Amygdala (tissue), 56 donors: Measurements from ENCODE around the gene CLEC12A.
A peak's percentile ranks its signal among the peaks of the same experiment; 100 is the strongest.
"Not testable (repeated sequence)": the region's sequence is repeated elsewhere in the genome, so short reads cannot be mapped to it uniquely, and the experiment has no call there.

Experiments used
- DNase-seq, 56 donors: peaks; one replicate each; lab custom pipeline; 2025; lab: John Stamatoyannopoulos, UW

Gene CLEC12A

GRCh38 chr12:9971181-9971580, at the start of gene CLEC12A:
CLEC12A (plus strand) TSS chr12:9971409; CDS start chr12:9971597, 188 bp downstream.
- DNase-seq: no peak

- no peak for DNase-seq
Observed at GRCh38 chr12:9922429-9922828, 48.8 kb upstream of the CLEC12A start.

- DNase-seq: peak in 2 of 56 donors; percentile 2 to 5
Observed at GRCh38 chr12:9925705-9926393, 45.4 kb upstream of the CLEC12A start.

GRCh38 chr12:9926876-9927275, 44.3 kb upstream of the CLEC12A start:
- no peak for DNase-seq

- no peak for DNase-seq
Observed at GRCh38 chr12:9928607-9929006, 42.6 kb upstream of the CLEC12A start.

GRCh38 chr12:9931245-9931644, 40.0 kb upstream of the CLEC12A start:
- no peak for DNase-seq

GRCh38 chr12:9932270-9932669, 38.9 kb upstream of the CLEC12A start, which contains the start of gene CLEC2A:
CLEC2A (minus strand) TSS chr12:9932370; CDS start chr12:9932329, 41 bp downstream.
- DNase-seq: no peak

GRCh38 chr12:9933958-9934357, 37.3 kb upstream of the CLEC12A start:
- no peak for DNase-seq

GRCh38 chr12:9935026-9935425, 36.2 kb upstream of the CLEC12A start:
- DNase-seq: no peak

- DNase-seq: no peak
Observed at GRCh38 chr12:9936591-9936990, 34.6 kb upstream of the CLEC12A start.

GRCh38 chr12:9940375-9940774, 30.8 kb upstream of the CLEC12A start:
- no peak for DNase-seq

- DNase-seq: no peak
Observed at GRCh38 chr12:9941838-9942237, 29.4 kb upstream of the CLEC12A start.

- peak in 16 of 56 donors; percentile 2 to 58 (median 22) for DNase-seq
Observed at GRCh38 chr12:9943240-9943639, 28.0 kb upstream of the CLEC12A start.

- DNase-seq: no peak
Observed at GRCh38 chr12:9944391-9944790, 26.8 kb upstream of the CLEC12A start.

GRCh38 chr12:9947674-9948073, 23.5 kb upstream of the CLEC12A start:
- no peak for DNase-seq

GRCh38 chr12:9948606-9949296, 22.5 kb upstream of the CLEC12A start:
- DNase-seq: no peak

- no peak for DNase-seq
Observed at GRCh38 chr12:9951026-9951675, 20.1 kb upstream of the CLEC12A start.

- not testable (repeated sequence) for DNase-seq
Observed at GRCh38 chr12:9952954-9953729, 18.1 kb upstream of the CLEC12A start.

GRCh38 chr12:9957834-9958233, 13.4 kb upstream of the CLEC12A start:
- no peak for DNase-seq

GRCh38 chr12:9960590-9960989, 10.6 kb upstream of the CLEC12A start:
- DNase-seq: no peak

GRCh38 chr12:9961106-9961505, 10.1 kb upstream of the CLEC12A start:
- DNase-seq: no peak
